ENCODE measurements around the gene IL6ST. TPM values are rescaled to one million over a fixed set of nuclear protein-coding genes. Genes with fewer than 3 reads are reported as not detected.
"Not testable (repeated sequence)": the region's sequence is repeated elsewhere in the genome, so short reads cannot be mapped to it uniquely, and the experiment has no call there.

IL6ST gene
- total RNA-seq, 1 donor from 2014 or later, result 37.7 TPM

GRCh38 chr5:56023296-56023695 lies 28.5 kb upstream of the IL6ST start:
- Mint-ChIP-seq H3K4me3 (ENCODE audit: unreplicated experiment) (no peak overlapping the region), H3K27me3 (ENCODE audit: unreplicated experiment) (no peaks in the 10 kb centered on the region), H3K27ac (ENCODE audit: unreplicated experiment) (no peak overlapping the region), H3K9me3 (ENCODE audit: unreplicated experiment) (no peaks in the 10 kb centered on the region), H3K36me3 (ENCODE audit: unreplicated experiment) (no peaks in the 10 kb centered on the region), H3K4me1 (ENCODE audit: low read depth, unreplicated experiment) (no peaks in the 10 kb centered on the region)
- DNase-seq, result no peak
- TF ChIP-seq, protein P1, sequence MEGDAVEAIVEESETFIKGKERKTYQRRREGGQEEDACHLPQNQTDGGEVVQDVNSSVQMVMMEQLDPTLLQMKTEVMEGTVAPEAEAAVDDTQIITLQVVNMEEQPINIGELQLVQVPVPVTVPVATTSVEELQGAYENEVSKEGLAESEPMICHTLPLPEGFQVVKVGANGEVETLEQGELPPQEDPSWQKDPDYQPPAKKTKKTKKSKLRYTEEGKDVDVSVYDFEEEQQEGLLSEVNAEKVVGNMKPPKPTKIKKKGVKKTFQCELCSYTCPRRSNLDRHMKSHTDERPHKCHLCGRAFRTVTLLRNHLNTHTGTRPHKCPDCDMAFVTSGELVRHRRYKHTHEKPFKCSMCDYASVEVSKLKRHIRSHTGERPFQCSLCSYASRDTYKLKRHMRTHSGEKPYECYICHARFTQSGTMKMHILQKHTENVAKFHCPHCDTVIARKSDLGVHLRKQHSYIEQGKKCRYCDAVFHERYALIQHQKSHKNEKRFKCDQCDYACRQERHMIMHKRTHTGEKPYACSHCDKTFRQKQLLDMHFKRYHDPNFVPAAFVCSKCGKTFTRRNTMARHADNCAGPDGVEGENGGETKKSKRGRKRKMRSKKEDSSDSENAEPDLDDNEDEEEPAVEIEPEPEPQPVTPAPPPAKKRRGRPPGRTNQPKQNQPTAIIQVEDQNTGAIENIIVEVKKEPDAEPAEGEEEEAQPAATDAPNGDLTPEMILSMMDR (IDR thresholded peaks at IDR 0.05; ENCODE audit: partially characterized antibody, unreplicated experiment), result no peak

- TF ChIP-seq, protein P1 (IDR thresholded peaks at IDR 0.05; ENCODE audit: partially characterized antibody, unreplicated experiment), result no peak
- no peak overlapping the region for H3K27ac Mint-ChIP-seq (ENCODE audit: unreplicated experiment)
- peaks cover 7% of the 10 kb centered on the region for H3K9me3 Mint-ChIP-seq (ENCODE audit: unreplicated experiment)
- H3K4me1 Mint-ChIP-seq (ENCODE audit: low read depth, unreplicated experiment), result no peaks in the 10 kb centered on the region
- no peaks in the 10 kb centered on the region for H3K27me3 Mint-ChIP-seq (ENCODE audit: unreplicated experiment)
- no peak for DNase-seq
- H3K4me3 Mint-ChIP-seq (ENCODE audit: unreplicated experiment), result no peak overlapping the region
- H3K36me3 Mint-ChIP-seq (ENCODE audit: unreplicated experiment), result peaks cover 7% of the 10 kb centered on the region
Measured at GRCh38 chr5:56019306-56020272, 24.8 kb upstream of the IL6ST start.

GRCh38 chr5:56018832-56019231 lies 24.1 kb upstream of the IL6ST start:
- Mint-ChIP-seq H3K36me3 (ENCODE audit: unreplicated experiment) (peaks cover 7% of the 10 kb centered on the region), H3K9me3 (ENCODE audit: unreplicated experiment) (peaks cover 8% of the 10 kb centered on the region), H3K27me3 (ENCODE audit: unreplicated experiment) (no peaks in the 10 kb centered on the region), H3K27ac (ENCODE audit: unreplicated experiment) (no peak overlapping the region), H3K4me1 (ENCODE audit: low read depth, unreplicated experiment) (no peaks in the 10 kb centered on the region), H3K4me3 (ENCODE audit: unreplicated experiment) (no peak overlapping the region)
- DNase-seq, result no peak
- TF ChIP-seq, protein P1 (IDR thresholded peaks at IDR 0.05; ENCODE audit: partially characterized antibody, unreplicated experiment), result no peak

GRCh38 chr5:56014701-56015100 lies 19.9 kb upstream of the IL6ST start:
- H3K27ac Mint-ChIP-seq (ENCODE audit: unreplicated experiment); H3K4me3 Mint-ChIP-seq (ENCODE audit: unreplicated experiment); H3K36me3 Mint-ChIP-seq (ENCODE audit: unreplicated experiment); H3K4me1 Mint-ChIP-seq (ENCODE audit: low read depth, unreplicated experiment); H3K9me3 Mint-ChIP-seq (ENCODE audit: unreplicated experiment); H3K27me3 Mint-ChIP-seq (ENCODE audit: unreplicated experiment); DNase-seq: not testable (repeated sequence)

- H3K27me3 Mint-ChIP-seq (ENCODE audit: unreplicated experiment); DNase-seq; H3K9me3 Mint-ChIP-seq (ENCODE audit: unreplicated experiment); H3K4me1 Mint-ChIP-seq (ENCODE audit: low read depth, unreplicated experiment); H3K4me3 Mint-ChIP-seq (ENCODE audit: unreplicated experiment); H3K27ac Mint-ChIP-seq (ENCODE audit: unreplicated experiment); H3K36me3 Mint-ChIP-seq (ENCODE audit: unreplicated experiment): not testable (repeated sequence)
Measured at GRCh38 chr5:56013939-56014338, 19.2 kb upstream of the IL6ST start.
